GM23338 (cell line): ENCODE measurements around the gene PTPRN2. TPM values are rescaled to one million over a fixed set of nuclear protein-coding genes. Genes with fewer than 3 reads are reported as not detected.

Experiments
- ATAC-seq: fragments of 200-7000 bp; cut with Tn5 transposase; 3 replicates; pipeline ENCODE4 v1.9.1; 2020
- DNase-seq: peaks from one replicate; pipeline ENCODE4 v3.0.0-alpha.2; 2015; ENCODE audit warnings: low spot score
- H2AFZ ChIP-seq: fragments of 200-600 bp; sonication (generic); 2 replicates; pipeline ENCODE4 v1.8.0; 2016; ENCODE audit warnings: antibody characterized with exemption, mild to moderate bottlenecking, moderate library complexity
- H3F3A ChIP-seq: fragments of 200-600 bp; sonication (generic); replicated peaks from 2 replicates; pipeline ENCODE4 v1.8.0; 2017; ENCODE audit warnings: antibody characterized with exemption, mixed run types, low read depth
- H3K27ac ChIP-seq: fragments of 200-600 bp; sonication (generic); 2 replicates; pipeline ENCODE4 v1.6.1; 2016; ENCODE audit warnings: low read depth
- H3K27me3 ChIP-seq: fragments of 200-600 bp; sonication (generic); 2 replicates; pipeline ENCODE4 v1.8.0; 2016; ENCODE audit warnings: mild to moderate bottlenecking, mixed run types, moderate library complexity; ENCODE audit not compliant: insufficient read depth
- H3K36me3 ChIP-seq: fragments of 200-600 bp; sonication (generic); 2 replicates; pipeline ENCODE4 v1.8.0; 2016; ENCODE audit warnings: mild to moderate bottlenecking; ENCODE audit not compliant: insufficient read depth
- H3K4me1 ChIP-seq: fragments of 200-600 bp; sonication (generic); 2 replicates; pipeline ENCODE4 v1.8.0; 2016; ENCODE audit warnings: mild to moderate bottlenecking, moderate library complexity; ENCODE audit not compliant: insufficient read depth
- H3K4me2 ChIP-seq: fragments of 200-600 bp; sonication (generic); 2 replicates; pipeline ENCODE4 v1.7.1; 2017; ENCODE audit warnings: mixed run types
- H3K4me3 ChIP-seq: fragments of 200-600 bp; sonication (generic); 2 replicates; pipeline ENCODE4 v1.6.1; 2016; ENCODE audit warnings: mixed run types
- H3K79me2 ChIP-seq: fragments of 200-600 bp; sonication (generic); replicated peaks from 2 replicates; pipeline ENCODE4 v1.8.0; 2017; ENCODE audit warnings: mild to moderate bottlenecking; ENCODE audit not compliant: insufficient read depth
- H3K9me2 ChIP-seq: fragments of 200-600 bp; sonication (generic); 2 replicates; pipeline ENCODE4 v1.8.0; 2017; ENCODE audit not compliant: insufficient read depth
- H4K20me1 ChIP-seq: fragments of 200-600 bp; sonication (generic); replicated peaks from 2 replicates; pipeline ENCODE4 v1.8.0; 2017; ENCODE audit warnings: mild to moderate bottlenecking; ENCODE audit not compliant: insufficient read depth
- H3K27ac Mint-ChIP-seq: 2 replicates; pipeline ENCODE4 v1.8.0; 2020; ENCODE audit warnings: inconsistent platforms, mild to moderate bottlenecking, moderate library complexity, mixed read lengths
- H3K27me3 Mint-ChIP-seq: 3 replicates; pipeline ENCODE4 v1.8.0; 2022; ENCODE audit warnings: low read depth, mild to moderate bottlenecking, moderate library complexity, mixed read lengths, inconsistent platforms; ENCODE audit not compliant: insufficient read depth, poor library complexity
- H3K36me3 Mint-ChIP-seq: 3 replicates; pipeline ENCODE4 v1.8.0; 2021; ENCODE audit warnings: low read depth, mild to moderate bottlenecking, inconsistent platforms, moderate library complexity, mixed read lengths
- H3K4me1 Mint-ChIP-seq: 3 replicates; pipeline ENCODE4 v1.8.0; 2020; ENCODE audit warnings: mild to moderate bottlenecking, inconsistent platforms, mixed read lengths
- H3K4me3 Mint-ChIP-seq: 3 replicates; pipeline ENCODE4 v1.8.0; 2021; ENCODE audit warnings: moderate library complexity, mild to moderate bottlenecking, inconsistent platforms, mixed read lengths
- H3K9me3 Mint-ChIP-seq: 3 replicates; pipeline ENCODE4 v1.8.0; 2020; ENCODE audit warnings: moderate library complexity, mild to moderate bottlenecking, inconsistent platforms, mixed read lengths
- CREB1 ChIP-seq: fragments of 250-450 bp; sonication (Bioruptor Pico); IDR thresholded peaks from 2 replicates; pipeline ENCODE4 v1.5.0; 2020; ENCODE audit warnings: low read depth, mild to moderate bottlenecking, moderate library complexity
- EZH2 ChIP-seq: fragments of 200-600 bp; sonication (generic); IDR thresholded peaks from one replicate; pipeline ENCODE4 v1.8.0; 2017; ENCODE audit warnings: antibody characterized with exemption, mild to moderate bottlenecking, low read depth; ENCODE audit not compliant: unreplicated experiment
- JUNB ChIP-seq: IDR thresholded peaks from one replicate; pipeline ENCODE4 v1.6.1; 2016; ENCODE audit warnings: antibody characterized with exemption; ENCODE audit not compliant: unreplicated experiment
- NANOG ChIP-seq: IDR thresholded peaks from 2 replicates; pipeline ENCODE4 v1.6.1; 2016; ENCODE audit warnings: antibody characterized with exemption, borderline replicate concordance
- STAT1 ChIP-seq: IDR thresholded peaks from one replicate; pipeline ENCODE4 v1.6.1; 2016; ENCODE audit warnings: antibody characterized with exemption; ENCODE audit not compliant: unreplicated experiment
- ZNF114 ChIP-seq: fragments of 250-450 bp; sonication (Bioruptor Pico); IDR thresholded peaks from 2 replicates; pipeline ENCODE4 v1.5.0; 2020; ENCODE audit warnings: mild to moderate bottlenecking, moderate library complexity
- ZNF462 ChIP-seq: fragments of 250-450 bp; sonication (Bioruptor Pico); IDR thresholded peaks from 2 replicates; pipeline ENCODE4 v1.5.0; 2020; ENCODE audit warnings: mild to moderate bottlenecking, moderate library complexity
- polyA plus RNA-seq: library from polyadenylated mRNA; unstranded; fragments of >200 nt; fragmentation: Nextera tagmentation; extraction: Ambion mirVana; gene quantifications from 2 replicates; pipeline ENCODE4 v1.2.1, GENCODE V29; 2016
- total RNA-seq: library from RNA; depleted of rRNA; stranded (reverse); fragments of >200 nt; shearing (Covaris generic); gene quantifications from 2 replicates; pipeline ENCODE4 v1.2.3, GENCODE V29; 2014
- TF ChIP-seq, protein P1 (sequence below), 2 experiments: fragments of 200-600 bp in 1 of 2; sonication (generic) in 1 of 2; conservative IDR thresholded peaks; 2 replicates each; pipeline versions ENCODE4 v1.5.1 to v1.6.1; 2016 to 2017; ENCODE audit warnings: antibody characterized with exemption in 2 of 2, low read depth in 2 of 2, mild to moderate bottlenecking in 2 of 2, moderate library complexity in 1 of 2
- TF ChIP-seq, protein P2 (sequence below): IDR thresholded peaks from 2 replicates; pipeline ENCODE4 v1.6.1; 2016; ENCODE audit warnings: antibody characterized with exemption
- TF ChIP-seq, protein P3 (sequence below): IDR thresholded peaks from one replicate; pipeline ENCODE4 v1.6.1; 2018; ENCODE audit warnings: antibody characterized with exemption; ENCODE audit not compliant: unreplicated experiment

Gene PTPRN2
- total and polyA plus RNA-seq, 2 experiments from 2014 or later, result 0.87 to 4.0 TPM

DNA sequence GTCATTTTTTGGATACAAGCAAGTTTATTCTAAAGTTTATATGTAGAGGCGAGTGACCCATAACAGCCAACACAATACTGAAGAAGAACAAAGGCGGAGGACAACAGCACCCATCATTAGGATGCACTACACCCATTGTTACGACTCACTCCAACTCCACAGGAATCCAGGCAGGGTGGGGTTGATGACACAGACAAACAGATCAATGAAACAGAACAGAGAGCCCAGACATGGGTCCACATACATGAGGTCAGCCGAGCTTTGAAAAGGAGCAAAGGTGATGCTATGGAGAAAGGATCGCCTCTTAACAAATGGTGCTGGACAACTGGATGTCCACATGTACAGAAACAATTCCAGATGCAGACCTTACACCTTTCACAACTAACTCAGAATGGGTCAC is 426.4 kb downstream of the PTPRN2 start:
- Histone ChIP-seq H3K4me3 (no peak overlapping the region), H3K79me2 (no peaks in the 10 kb centered on the region), H3K9me2 (no peaks in the 10 kb centered on the region), H3K4me1 (no peaks in the 10 kb centered on the region), H2AFZ (no peak overlapping the region), H3F3A (no peaks in the 10 kb centered on the region), H3K27ac (no peak overlapping the region), H3K36me3 (no peaks in the 10 kb centered on the region), H3K4me2 (no peak overlapping the region), H4K20me1 (no peaks in the 10 kb centered on the region), H3K27me3 (no peaks in the 10 kb centered on the region)
- no peak for DNase-seq
- H3K4me3 Mint-ChIP-seq, result no peak overlapping the region
- no peak for ATAC-seq
- H3K4me1 Mint-ChIP-seq, result no peaks in the 10 kb centered on the region; the same call in 2 of the 3 replicates
- peaks cover 65% of the 10 kb centered on the region for H3K36me3 Mint-ChIP-seq
- peaks cover 9% of the 10 kb centered on the region for H3K27me3 Mint-ChIP-seq
- peaks cover 93% of the 10 kb centered on the region for H3K9me3 Mint-ChIP-seq
- no peak overlapping the region for H3K27ac Mint-ChIP-seq
- no peak for TF ChIP-seq JUNB
- TF ChIP-seq ZNF462, result no peak
- no peak for TF ChIP-seq CREB1 (CRISPR knock-in tag)
- no peak for TF ChIP-seq EZH2
- TF ChIP-seq, protein P1, sequence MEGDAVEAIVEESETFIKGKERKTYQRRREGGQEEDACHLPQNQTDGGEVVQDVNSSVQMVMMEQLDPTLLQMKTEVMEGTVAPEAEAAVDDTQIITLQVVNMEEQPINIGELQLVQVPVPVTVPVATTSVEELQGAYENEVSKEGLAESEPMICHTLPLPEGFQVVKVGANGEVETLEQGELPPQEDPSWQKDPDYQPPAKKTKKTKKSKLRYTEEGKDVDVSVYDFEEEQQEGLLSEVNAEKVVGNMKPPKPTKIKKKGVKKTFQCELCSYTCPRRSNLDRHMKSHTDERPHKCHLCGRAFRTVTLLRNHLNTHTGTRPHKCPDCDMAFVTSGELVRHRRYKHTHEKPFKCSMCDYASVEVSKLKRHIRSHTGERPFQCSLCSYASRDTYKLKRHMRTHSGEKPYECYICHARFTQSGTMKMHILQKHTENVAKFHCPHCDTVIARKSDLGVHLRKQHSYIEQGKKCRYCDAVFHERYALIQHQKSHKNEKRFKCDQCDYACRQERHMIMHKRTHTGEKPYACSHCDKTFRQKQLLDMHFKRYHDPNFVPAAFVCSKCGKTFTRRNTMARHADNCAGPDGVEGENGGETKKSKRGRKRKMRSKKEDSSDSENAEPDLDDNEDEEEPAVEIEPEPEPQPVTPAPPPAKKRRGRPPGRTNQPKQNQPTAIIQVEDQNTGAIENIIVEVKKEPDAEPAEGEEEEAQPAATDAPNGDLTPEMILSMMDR (conservative IDR thresholded peaks at IDR 0.05; ENCODE audit: low read depth in 2 of 2), result no peak
- no peak for TF ChIP-seq NANOG
- TF ChIP-seq, protein P2, sequence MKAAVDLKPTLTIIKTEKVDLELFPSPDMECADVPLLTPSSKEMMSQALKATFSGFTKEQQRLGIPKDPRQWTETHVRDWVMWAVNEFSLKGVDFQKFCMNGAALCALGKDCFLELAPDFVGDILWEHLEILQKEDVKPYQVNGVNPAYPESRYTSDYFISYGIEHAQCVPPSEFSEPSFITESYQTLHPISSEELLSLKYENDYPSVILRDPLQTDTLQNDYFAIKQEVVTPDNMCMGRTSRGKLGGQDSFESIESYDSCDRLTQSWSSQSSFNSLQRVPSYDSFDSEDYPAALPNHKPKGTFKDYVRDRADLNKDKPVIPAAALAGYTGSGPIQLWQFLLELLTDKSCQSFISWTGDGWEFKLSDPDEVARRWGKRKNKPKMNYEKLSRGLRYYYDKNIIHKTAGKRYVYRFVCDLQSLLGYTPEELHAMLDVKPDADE, result no peak
- no peak for TF ChIP-seq STAT1
- TF ChIP-seq ZNF114 (CRISPR knock-in tag), result no peak
- TF ChIP-seq, protein P3, sequence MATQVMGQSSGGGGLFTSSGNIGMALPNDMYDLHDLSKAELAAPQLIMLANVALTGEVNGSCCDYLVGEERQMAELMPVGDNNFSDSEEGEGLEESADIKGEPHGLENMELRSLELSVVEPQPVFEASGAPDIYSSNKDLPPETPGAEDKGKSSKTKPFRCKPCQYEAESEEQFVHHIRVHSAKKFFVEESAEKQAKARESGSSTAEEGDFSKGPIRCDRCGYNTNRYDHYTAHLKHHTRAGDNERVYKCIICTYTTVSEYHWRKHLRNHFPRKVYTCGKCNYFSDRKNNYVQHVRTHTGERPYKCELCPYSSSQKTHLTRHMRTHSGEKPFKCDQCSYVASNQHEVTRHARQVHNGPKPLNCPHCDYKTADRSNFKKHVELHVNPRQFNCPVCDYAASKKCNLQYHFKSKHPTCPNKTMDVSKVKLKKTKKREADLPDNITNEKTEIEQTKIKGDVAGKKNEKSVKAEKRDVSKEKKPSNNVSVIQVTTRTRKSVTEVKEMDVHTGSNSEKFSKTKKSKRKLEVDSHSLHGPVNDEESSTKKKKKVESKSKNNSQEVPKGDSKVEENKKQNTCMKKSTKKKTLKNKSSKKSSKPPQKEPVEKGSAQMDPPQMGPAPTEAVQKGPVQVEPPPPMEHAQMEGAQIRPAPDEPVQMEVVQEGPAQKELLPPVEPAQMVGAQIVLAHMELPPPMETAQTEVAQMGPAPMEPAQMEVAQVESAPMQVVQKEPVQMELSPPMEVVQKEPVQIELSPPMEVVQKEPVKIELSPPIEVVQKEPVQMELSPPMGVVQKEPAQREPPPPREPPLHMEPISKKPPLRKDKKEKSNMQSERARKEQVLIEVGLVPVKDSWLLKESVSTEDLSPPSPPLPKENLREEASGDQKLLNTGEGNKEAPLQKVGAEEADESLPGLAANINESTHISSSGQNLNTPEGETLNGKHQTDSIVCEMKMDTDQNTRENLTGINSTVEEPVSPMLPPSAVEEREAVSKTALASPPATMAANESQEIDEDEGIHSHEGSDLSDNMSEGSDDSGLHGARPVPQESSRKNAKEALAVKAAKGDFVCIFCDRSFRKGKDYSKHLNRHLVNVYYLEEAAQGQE, result no peak
